ENCODE results near the gene CNNM3.

- TF ChIP-seq POLR2A (IDR thresholded peaks at IDR 0.05; ENCODE audit: low read depth, low read length) (no peak), POLR2AphosphoS5 (IDR thresholded peaks at IDR 0.05; ENCODE audit: low read depth, low read length) (no peak)
Measured at GRCh38 chr2:96831679-96832078, 15.6 kb downstream of the CNNM3 start.

Measured in GM12892 (cell line).